ENCODE data around the gene NOTCH1.

The NOTCH1 gene

GRCh38 chr9:136511144-136511669 is 34.6 kb downstream of the NOTCH1 start:
- no peak overlapping the region for H2AFZ ChIP-seq (ENCODE audit: low read depth, low read length)
- no peaks in the 10 kb centered on the region for H3K9me3 ChIP-seq (ENCODE audit: insufficient read depth, low read length, severe bottlenecking)
- H3K36me3 ChIP-seq (ENCODE audit: insufficient read depth, low read length): peaks cover 99% of the 10 kb centered on the region
- peaks cover 83% of the 10 kb centered on the region for H4K20me1 ChIP-seq (ENCODE audit: insufficient read depth, low read length)
- no peak overlapping the region for H3K4me3 ChIP-seq (ENCODE audit: low read depth in 1 of 2, low read length in 2 of 2)
- H3K27me3 ChIP-seq (ENCODE audit: insufficient read depth, low read length, poor library complexity): no peaks in the 10 kb centered on the region
- no peak overlapping the region for H3K9ac ChIP-seq (ENCODE audit: low read depth, low read length)
- peaks cover 66% of the 10 kb centered on the region for H3K79me2 ChIP-seq (ENCODE audit: insufficient read depth, low read length)
- no peaks in the 10 kb centered on the region for H3K4me1 ChIP-seq (ENCODE audit: insufficient read depth, low read length)
- no peak overlapping the region for H3K27ac ChIP-seq (ENCODE audit: low read length)
- no peak for TF ChIP-seq CTCF (IDR thresholded peaks at IDR 0.05; ENCODE audit: borderline replicate concordance, extremely low read depth, low read length, poor library complexity, severe bottlenecking)
- no peak for TF ChIP-seq EZH2 (IDR thresholded peaks at IDR 0.05; ENCODE audit: borderline replicate concordance, low read depth, low read length, severe bottlenecking)
- no peak overlapping the region for H3K4me2 ChIP-seq (ENCODE audit: insufficient read depth, low read length)
- DNase-seq (no peak), ATAC-seq (ENCODE audit: insufficient read depth, low read depth) (no peak)

- H3K4me2 ChIP-seq (ENCODE audit: insufficient read depth, low read length): no peak overlapping the region
- no peak overlapping the region for H3K4me3 ChIP-seq (ENCODE audit: low read depth in 1 of 2, low read length in 2 of 2)
- no peak overlapping the region for H3K9ac ChIP-seq (ENCODE audit: low read depth, low read length)
- H3K27me3 ChIP-seq (ENCODE audit: insufficient read depth, low read length, poor library complexity): no peaks in the 10 kb centered on the region
- no peaks in the 10 kb centered on the region for H3K9me3 ChIP-seq (ENCODE audit: insufficient read depth, low read length, severe bottlenecking)
- no peak overlapping the region for H3K27ac ChIP-seq (ENCODE audit: low read length)
- peaks cover 99% of the 10 kb centered on the region for H3K36me3 ChIP-seq (ENCODE audit: insufficient read depth, low read length)
- peaks cover 77% of the 10 kb centered on the region for H4K20me1 ChIP-seq (ENCODE audit: insufficient read depth, low read length)
- H3K4me1 ChIP-seq (ENCODE audit: insufficient read depth, low read length): no peaks in the 10 kb centered on the region
- H2AFZ ChIP-seq (ENCODE audit: low read depth, low read length): no peak overlapping the region
- H3K79me2 ChIP-seq (ENCODE audit: insufficient read depth, low read length): peaks cover 67% of the 10 kb centered on the region
- ATAC-seq (ENCODE audit: insufficient read depth, low read depth): no peak
- no peak for DNase-seq
- TF ChIP-seq EZH2 (IDR thresholded peaks at IDR 0.05; ENCODE audit: borderline replicate concordance, low read depth, low read length, severe bottlenecking) (no peak), CTCF (IDR thresholded peaks at IDR 0.05; ENCODE audit: borderline replicate concordance, extremely low read depth, low read length, poor library complexity, severe bottlenecking) (no peak)
Measured at GRCh38 chr9:136510561-136510960, 35.3 kb downstream of the NOTCH1 start.

- Histone ChIP-seq H3K4me1 (ENCODE audit: insufficient read depth, low read length) (no peaks in the 10 kb centered on the region), H3K9me3 (ENCODE audit: insufficient read depth, low read length, severe bottlenecking) (no peaks in the 10 kb centered on the region), H3K27ac (ENCODE audit: low read length) (no peak overlapping the region), H2AFZ (ENCODE audit: low read depth, low read length) (no peak overlapping the region), H3K4me2 (ENCODE audit: insufficient read depth, low read length) (no peak overlapping the region), H4K20me1 (ENCODE audit: insufficient read depth, low read length) (peaks cover 77% of the 10 kb centered on the region), H3K4me3 (ENCODE audit: low read depth in 1 of 2, low read length in 2 of 2) (no peak overlapping the region), H3K79me2 (ENCODE audit: insufficient read depth, low read length) (peaks cover 63% of the 10 kb centered on the region), H3K36me3 (ENCODE audit: insufficient read depth, low read length) (peaks cover 99% of the 10 kb centered on the region), H3K27me3 (ENCODE audit: insufficient read depth, low read length, poor library complexity) (no peaks in the 10 kb centered on the region), H3K9ac (ENCODE audit: low read depth, low read length) (no peak overlapping the region)
- DNase-seq (no peak), ATAC-seq (ENCODE audit: insufficient read depth, low read depth) (no peak)
- no peak for TF ChIP-seq CTCF (IDR thresholded peaks at IDR 0.05; ENCODE audit: borderline replicate concordance, extremely low read depth, low read length, poor library complexity, severe bottlenecking)
- no peak for TF ChIP-seq EZH2 (IDR thresholded peaks at IDR 0.05; ENCODE audit: borderline replicate concordance, low read depth, low read length, severe bottlenecking)
Measured at GRCh38 chr9:136509549-136509948, 36.3 kb downstream of the NOTCH1 start.

Data from DND-41 (cell line).